ENCODE measurements around the gene YTHDF1. TPM values are rescaled to one million over a fixed set of nuclear protein-coding genes. Genes with fewer than 3 reads are reported as not detected.

YTHDF1 gene
- polyA plus RNA-seq, 2 of the 4 experiments (the other 2 are of a cell fraction), result 31.8 to 37.9 TPM

- CTCF ChIA-PET, result interaction anchor here (0.9 to 3.0 kb wide), 9 partner anchors 8 to 181 kb away, joined by 3 to 13 read pairs (median 5); partner anchors contain the start of gene YTHDF1
- FAIRE-seq (no peak), ATAC-seq (peak in 1 of 2 experiments; percentile 23; a peak in 3 of 6 replicates), DNase-seq (ENCODE audit: low read depth in 1 of 2, low spot score in 1 of 2) (no peak)
- peaks cover 18% of the 10 kb centered on the region for H3K4me1 ChIP-seq
- H3K4me3 ChIP-seq, result no peak overlapping the region
- TF ChIP-seq PHF8 (IDR thresholded peaks at IDR 0.05; ENCODE audit: borderline replicate concordance, low read depth) (no peak), EP300 (IDR thresholded peaks at IDR 0.05) (no peak), ZFP36 (IDR thresholded peaks at IDR 0.05; ENCODE audit: borderline replicate concordance, partially characterized antibody) (no peak), RCOR1 (IDR thresholded peaks at IDR 0.05; ENCODE audit: low read depth, low read length) (no peak)
- H3K9me3 ChIP-seq, result no peaks in the 10 kb centered on the region
- no peak overlapping the region for H3K27ac ChIP-seq
- 89% methylated on average over 15 of the region's 20 CpGs for WGBS (ENCODE audit: missing lambda C conversion rate)
- POLR2A ChIA-PET, result no interaction called here
- no peak overlapping the region for H3K4me2 ChIP-seq
Observed at GRCh38 chr20:63190828-63191227, 25.1 kb downstream of the YTHDF1 start.

GRCh38 chr20:63189846-63190559, 25.9 kb downstream of the YTHDF1 start:
- Histone ChIP-seq H3K4me2 (no peak overlapping the region), H3K4me3 (no peak overlapping the region), H3K4me1 (peaks cover 17% of the 10 kb centered on the region), H3K9me3 (no peaks in the 10 kb centered on the region), H3K27ac (no peak overlapping the region)
- FAIRE-seq, result no peak
- WGBS (ENCODE audit: missing lambda C conversion rate), result 79% methylated on average over 15 of the region's 17 CpGs
- no peak for ATAC-seq
- no peak for DNase-seq (ENCODE audit: low read depth in 1 of 2, low spot score in 1 of 2)
- POLR2A ChIA-PET, result no interaction called here
- CTCF ChIA-PET, result interaction anchor here (1.0 to 2.6 kb wide), 7 partner anchors 9 to 180 kb away, joined by 3 to 13 read pairs (median 5); no protein-coding TSS in a partner anchor
- no peak for TF ChIP-seq ZC3H11A (IDR thresholded peaks at IDR 0.05)
- TF ChIP-seq HOXB13 (CRISPR knock-in tag; IDR thresholded peaks at IDR 0.05; ENCODE audit: low read depth), result no peak
- no peak for TF ChIP-seq TFCP2L1 (CRISPR knock-in tag; IDR thresholded peaks at IDR 0.05)
- TF ChIP-seq POLR2AphosphoS2 (conservative IDR thresholded peaks at IDR 0.05; ENCODE audit: low read length), result no peak
- TF ChIP-seq, protein P1, sequence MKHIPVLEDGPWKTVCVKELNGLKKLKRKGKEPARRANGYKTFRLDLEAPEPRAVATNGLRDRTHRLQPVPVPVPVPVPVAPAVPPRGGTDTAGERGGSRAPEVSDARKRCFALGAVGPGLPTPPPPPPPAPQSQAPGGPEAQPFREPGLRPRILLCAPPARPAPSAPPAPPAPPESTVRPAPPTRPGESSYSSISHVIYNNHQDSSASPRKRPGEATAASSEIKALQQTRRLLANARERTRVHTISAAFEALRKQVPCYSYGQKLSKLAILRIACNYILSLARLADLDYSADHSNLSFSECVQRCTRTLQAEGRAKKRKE (CRISPR knock-in tag; IDR thresholded peaks at IDR 0.05; ENCODE audit: low read depth), result no peak
- TF ChIP-seq, protein P2, sequence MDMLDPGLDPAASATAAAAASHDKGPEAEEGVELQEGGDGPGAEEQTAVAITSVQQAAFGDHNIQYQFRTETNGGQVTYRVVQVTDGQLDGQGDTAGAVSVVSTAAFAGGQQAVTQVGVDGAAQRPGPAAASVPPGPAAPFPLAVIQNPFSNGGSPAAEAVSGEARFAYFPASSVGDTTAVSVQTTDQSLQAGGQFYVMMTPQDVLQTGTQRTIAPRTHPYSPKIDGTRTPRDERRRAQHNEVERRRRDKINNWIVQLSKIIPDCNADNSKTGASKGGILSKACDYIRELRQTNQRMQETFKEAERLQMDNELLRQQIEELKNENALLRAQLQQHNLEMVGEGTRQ (IDR thresholded peaks at IDR 0.05), result no peak
- TF ChIP-seq HDAC2 (IDR thresholded peaks at IDR 0.05), result no peak
- TF ChIP-seq GATA3 (IDR thresholded peaks at IDR 0.05; ENCODE audit: borderline replicate concordance), result no peak
- no peak for TF ChIP-seq HOXB5 (CRISPR knock-in tag; IDR thresholded peaks at IDR 0.05)
- TF ChIP-seq, protein P3, sequence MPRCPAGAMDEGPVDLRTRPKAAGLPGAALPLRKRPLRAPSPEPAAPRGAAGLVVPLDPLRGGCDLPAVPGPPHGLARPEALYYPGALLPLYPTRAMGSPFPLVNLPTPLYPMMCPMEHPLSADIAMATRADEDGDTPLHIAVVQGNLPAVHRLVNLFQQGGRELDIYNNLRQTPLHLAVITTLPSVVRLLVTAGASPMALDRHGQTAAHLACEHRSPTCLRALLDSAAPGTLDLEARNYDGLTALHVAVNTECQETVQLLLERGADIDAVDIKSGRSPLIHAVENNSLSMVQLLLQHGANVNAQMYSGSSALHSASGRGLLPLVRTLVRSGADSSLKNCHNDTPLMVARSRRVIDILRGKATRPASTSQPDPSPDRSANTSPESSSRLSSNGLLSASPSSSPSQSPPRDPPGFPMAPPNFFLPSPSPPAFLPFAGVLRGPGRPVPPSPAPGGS (IDR thresholded peaks at IDR 0.05), result no peak
- TF ChIP-seq RCOR1 (IDR thresholded peaks at IDR 0.05; ENCODE audit: low read depth, low read length), result no peak
- TF ChIP-seq, protein P4, sequence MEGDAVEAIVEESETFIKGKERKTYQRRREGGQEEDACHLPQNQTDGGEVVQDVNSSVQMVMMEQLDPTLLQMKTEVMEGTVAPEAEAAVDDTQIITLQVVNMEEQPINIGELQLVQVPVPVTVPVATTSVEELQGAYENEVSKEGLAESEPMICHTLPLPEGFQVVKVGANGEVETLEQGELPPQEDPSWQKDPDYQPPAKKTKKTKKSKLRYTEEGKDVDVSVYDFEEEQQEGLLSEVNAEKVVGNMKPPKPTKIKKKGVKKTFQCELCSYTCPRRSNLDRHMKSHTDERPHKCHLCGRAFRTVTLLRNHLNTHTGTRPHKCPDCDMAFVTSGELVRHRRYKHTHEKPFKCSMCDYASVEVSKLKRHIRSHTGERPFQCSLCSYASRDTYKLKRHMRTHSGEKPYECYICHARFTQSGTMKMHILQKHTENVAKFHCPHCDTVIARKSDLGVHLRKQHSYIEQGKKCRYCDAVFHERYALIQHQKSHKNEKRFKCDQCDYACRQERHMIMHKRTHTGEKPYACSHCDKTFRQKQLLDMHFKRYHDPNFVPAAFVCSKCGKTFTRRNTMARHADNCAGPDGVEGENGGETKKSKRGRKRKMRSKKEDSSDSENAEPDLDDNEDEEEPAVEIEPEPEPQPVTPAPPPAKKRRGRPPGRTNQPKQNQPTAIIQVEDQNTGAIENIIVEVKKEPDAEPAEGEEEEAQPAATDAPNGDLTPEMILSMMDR (IDR thresholded peaks at IDR 0.05), result no peak
- TF ChIP-seq CHD4 (IDR thresholded peaks at IDR 0.05; ENCODE audit: borderline replicate concordance), result no peak
- no peak for TF ChIP-seq KDM5A (IDR thresholded peaks at IDR 0.05)
- no peak for TF ChIP-seq ZSCAN20 (CRISPR knock-in tag; IDR thresholded peaks at IDR 0.05)

DNA sequence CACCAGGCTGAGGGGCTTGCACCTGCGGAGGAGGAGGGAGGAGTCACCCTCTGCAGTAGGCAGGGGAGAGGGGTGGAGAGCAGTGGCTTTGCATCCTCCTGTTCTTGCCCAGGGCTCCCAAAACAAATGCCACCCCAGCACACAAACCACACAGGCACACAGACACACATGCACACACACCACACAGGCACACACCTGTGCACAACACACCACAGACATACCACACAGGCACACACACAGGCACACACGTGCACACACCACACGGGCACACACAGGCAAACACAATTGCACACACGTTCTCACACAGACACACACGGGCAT, 26.6 kb downstream of the YTHDF1 start:
- WGBS (ENCODE audit: missing lambda C conversion rate), result 61% methylated on average over 5 of the region's 5 CpGs
- no peak overlapping the region for H3K4me3 ChIP-seq
- peaks cover 16% of the 10 kb centered on the region for H3K4me1 ChIP-seq
- no peak for DNase-seq (ENCODE audit: low read depth in 1 of 2, low spot score in 1 of 2)
- ATAC-seq, result no peak
- ChIA-PET POLR2A (no interaction called here), CTCF (interaction anchor here (1.8 to 2.6 kb wide), 2 partner anchors 10 to 34 kb away, joined by 9 to 13 read pairs; no protein-coding TSS in a partner anchor)
- no peak overlapping the region for H3K4me2 ChIP-seq
- no peaks in the 10 kb centered on the region for H3K9me3 ChIP-seq
- FAIRE-seq, result no peak
- H3K27ac ChIP-seq, result no peak overlapping the region
- TF ChIP-seq JUNB (IDR thresholded peaks at IDR 0.05), result no peak
